Fibroblast of mammary gland (primary cell): ENCODE data around the gene SEMA6B.
"Not testable (repeated sequence)": the region's sequence is repeated elsewhere in the genome, so short reads cannot be mapped to it uniquely, and the experiment has no call there.

Source experiments
- DNase-seq: peaks from one replicate; pipeline ENCODE4 v3.0.0-alpha.2; 2010; ENCODE audit warnings: low read depth
- H3K4me3 ChIP-seq: 2 replicates; pipeline ENCODE4 v1.5.1; 2011; ENCODE audit warnings: low read depth, mild to moderate bottlenecking, low read length, moderate library complexity; ENCODE audit not compliant: control insufficient read depth
- CTCF ChIP-seq: conservative IDR thresholded peaks from 2 replicates; pipeline ENCODE4 v1.5.1; 2011; ENCODE audit warnings: low read depth, low read length, inconsistent platforms; ENCODE audit not compliant: control insufficient read depth, insufficient read depth

Gene SEMA6B

DNA sequence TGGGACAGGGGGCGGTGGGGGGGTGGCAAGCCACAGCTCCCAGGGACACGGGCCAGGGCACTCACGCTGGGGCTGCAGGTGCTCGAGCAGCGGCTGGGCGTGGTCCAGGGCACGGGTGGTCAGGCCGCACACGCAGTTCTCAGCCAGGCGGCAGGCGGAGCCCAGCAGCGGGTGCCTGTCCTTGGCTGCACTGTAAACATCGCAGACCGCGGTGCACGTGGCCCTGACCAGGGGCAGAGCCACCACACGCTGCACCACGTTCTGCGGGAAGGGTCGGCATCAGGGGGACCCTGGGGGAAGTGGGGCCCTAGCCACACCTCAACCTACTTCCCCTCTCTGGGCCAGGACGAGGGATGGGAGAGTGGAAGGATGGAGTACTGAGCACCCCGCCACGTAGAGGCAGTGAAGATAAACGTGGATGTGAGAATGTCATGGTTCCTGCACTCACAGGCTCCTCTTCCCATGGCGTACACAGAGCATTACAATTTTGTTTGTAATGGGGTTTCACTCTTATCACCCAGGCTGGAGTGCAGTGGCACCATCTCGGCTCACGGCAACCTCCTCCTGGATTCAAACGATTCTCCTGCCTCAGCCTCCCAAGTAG is 27.8 kb downstream of the SEMA6B start:
- H3K4me3 ChIP-seq = no peak overlapping the region
- no peak for DNase-seq
- no peak for TF ChIP-seq CTCF

GRCh38 chr19:4529924-4530522 is 29.5 kb downstream of the SEMA6B start:
- no peak overlapping the region for H3K4me3 ChIP-seq
- no peak for TF ChIP-seq CTCF
- DNase-seq = no peak

DNA sequence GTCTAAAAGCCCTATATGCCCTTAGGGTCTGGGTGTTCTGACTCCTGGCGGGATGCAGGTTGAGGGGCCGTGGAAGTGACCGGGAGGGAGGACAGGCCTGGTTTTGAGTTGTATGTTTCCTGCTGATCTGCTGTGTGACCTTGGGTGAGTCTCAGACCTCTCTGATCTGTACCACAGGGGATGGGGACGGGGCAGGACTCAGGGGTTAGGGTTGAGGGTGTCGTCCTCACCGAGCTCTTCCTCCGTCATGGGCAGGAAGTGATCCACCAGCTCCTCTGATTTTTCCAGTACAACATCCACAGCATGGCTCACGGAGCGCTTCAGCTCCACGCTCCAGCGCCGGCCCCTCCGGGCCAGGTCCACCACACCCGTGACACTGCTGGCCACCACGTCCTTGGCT is 30.6 kb downstream of the SEMA6B start:
- no peak overlapping the region for H3K4me3 ChIP-seq
- DNase-seq = no peak
- no peak for TF ChIP-seq CTCF

- DNase-seq, H3K4me3 ChIP-seq: not testable (repeated sequence)
Measured at GRCh38 chr19:4527377-4527776, 32.1 kb downstream of the SEMA6B start.

- H3K4me3 ChIP-seq = no peak overlapping the region
- no peak for TF ChIP-seq CTCF
- no peak for DNase-seq
Measured at GRCh38 chr19:4525563-4526002, 33.9 kb downstream of the SEMA6B start.

DNA sequence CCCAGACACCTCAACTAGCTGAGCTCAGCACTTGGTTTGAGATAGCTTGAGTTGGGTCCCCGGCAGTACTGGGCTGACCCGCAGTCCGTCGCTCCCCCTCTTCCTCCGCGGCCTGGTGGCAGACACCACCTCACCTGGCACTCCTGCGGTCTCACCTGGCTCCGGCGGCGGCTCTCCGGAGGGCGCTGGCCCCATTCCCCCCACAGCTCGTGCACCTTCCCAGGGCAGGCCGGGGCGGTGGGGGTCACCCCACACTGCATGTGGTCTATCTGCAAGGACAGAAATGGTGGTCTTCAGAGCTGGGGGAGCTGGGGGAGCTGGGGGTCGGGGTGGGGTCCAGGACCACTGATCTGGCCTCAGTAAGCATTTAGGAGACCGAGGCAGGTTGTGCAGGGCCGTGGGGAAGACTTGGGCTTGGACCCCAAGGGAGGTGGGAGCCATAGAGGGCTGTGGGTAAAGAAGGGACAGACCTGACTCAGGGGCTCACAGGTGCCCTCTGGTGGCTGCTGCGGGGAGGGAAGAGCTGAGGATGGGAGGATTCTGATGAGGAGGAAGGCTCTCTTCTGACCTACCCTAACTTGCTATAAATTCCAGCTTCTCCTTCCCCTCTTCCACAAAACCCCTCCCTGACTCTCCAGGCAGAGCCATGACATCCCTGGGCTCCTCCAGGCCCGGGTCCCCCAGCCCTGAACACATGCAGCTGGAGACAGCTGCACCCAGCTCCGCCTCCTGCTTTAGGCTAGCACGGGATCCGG is 34.5 kb downstream of the SEMA6B start:
- H3K4me3 ChIP-seq = no peak overlapping the region
- DNase-seq = peak; percentile 46
- peak; percentile 83 for TF ChIP-seq CTCF

DNA sequence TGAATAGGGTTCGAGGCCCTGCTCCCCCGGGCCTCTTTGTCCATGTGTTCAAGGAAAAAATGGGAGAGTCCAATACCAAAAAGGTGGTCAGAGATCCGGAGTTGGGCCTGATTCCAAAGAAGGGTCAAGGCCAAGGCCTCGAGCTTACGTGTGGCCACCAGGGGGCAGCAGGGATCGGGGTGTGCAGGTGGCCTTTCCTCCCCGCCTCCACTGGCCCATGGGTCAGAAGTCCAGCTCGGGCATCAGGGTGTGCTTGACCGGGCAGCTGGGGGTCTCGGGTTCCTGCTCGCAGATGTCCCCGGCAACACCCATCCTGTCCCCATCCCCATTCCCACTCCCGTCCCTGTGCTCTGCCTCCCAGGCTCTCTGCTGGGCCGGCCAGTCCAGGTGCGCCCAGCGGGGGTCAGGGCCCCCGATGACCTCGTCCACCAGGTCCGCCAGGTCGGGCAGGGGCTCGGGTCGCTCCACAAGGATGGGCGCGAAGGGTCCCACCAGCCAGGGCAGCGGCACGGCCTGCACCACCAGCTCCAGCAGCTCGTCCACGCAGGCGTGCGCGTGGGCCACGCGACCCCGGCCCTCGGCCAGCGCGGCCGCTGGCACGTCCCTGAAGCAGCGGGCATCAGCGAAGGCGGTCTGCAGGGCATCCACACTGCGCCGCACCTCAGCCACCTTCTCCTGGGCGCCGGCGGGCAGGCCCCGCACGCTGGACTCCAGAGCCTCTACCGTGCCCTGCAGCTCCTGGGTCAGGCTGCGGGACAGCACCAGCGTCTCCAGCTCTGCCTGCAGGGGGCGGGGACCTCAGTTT is 36.0 kb downstream of the SEMA6B start:
- DNase-seq = peak; percentile 49
- no peak overlapping the region for H3K4me3 ChIP-seq
- peak; percentile 82 for TF ChIP-seq CTCF
